Neural cell (in vitro differentiated cells): ENCODE measurements around the gene CCDC174. TPM values are rescaled to one million over a fixed set of nuclear protein-coding genes. Genes with fewer than 3 reads are reported as not detected.

Experiments used
- H2AFZ ChIP-seq: fragments of 200-600, 300-800 bp; sonication (generic), shearing (Covaris generic); 2 replicates; pipeline ENCODE4 v1.6.0; 2014; ENCODE audit warnings: low read depth, mild to moderate bottlenecking, antibody characterized with exemption, low read length, moderate library complexity
- H3F3A ChIP-seq: fragments of 200-600 bp; shearing (Covaris generic); 2 replicates; pipeline ENCODE4 v1.6.1; 2016; ENCODE audit warnings: mild to moderate bottlenecking, moderate library complexity, mixed read lengths, antibody characterized with exemption, low read length; ENCODE audit not compliant: insufficient read depth, poor library complexity, severe bottlenecking
- H3K27ac ChIP-seq: fragments of 200-600, 300-800 bp; sonication (generic), shearing (Covaris generic); 2 replicates; pipeline ENCODE4 v1.5.1; 2014; ENCODE audit warnings: mild to moderate bottlenecking, low read length, moderate library complexity
- H3K27me3 ChIP-seq: fragments of 300-800, 200-600 bp; sonication (generic), shearing (Covaris generic); 2 replicates; pipeline ENCODE4 v1.6.0; 2014; ENCODE audit warnings: mild to moderate bottlenecking, low read depth, low read length, moderate library complexity; ENCODE audit not compliant: insufficient read depth
- H3K36me3 ChIP-seq: fragments of 300-800, 200-600 bp; sonication (generic), shearing (Covaris generic); 2 replicates; pipeline ENCODE4 v1.5.1; 2014; ENCODE audit warnings: mild to moderate bottlenecking, antibody characterized with exemption, low read length, moderate library complexity; ENCODE audit not compliant: insufficient read depth
- H3K4me2 ChIP-seq: fragments of 300-800, 200-600 bp; sonication (generic), shearing (Covaris generic); 2 replicates; pipeline ENCODE4 v1.6.0; 2014; ENCODE audit warnings: mild to moderate bottlenecking, low read length
- H3K4me3 ChIP-seq: fragments of 300-800, 200-600 bp; sonication (generic), shearing (Covaris generic); 2 replicates; pipeline ENCODE4 v1.5.1; 2014; ENCODE audit warnings: mild to moderate bottlenecking, low read length, moderate library complexity
- H3K79me2 ChIP-seq: fragments of 200-600 bp; shearing (Covaris generic); replicated peaks from 2 replicates; pipeline ENCODE4 v1.6.0; 2014; ENCODE audit warnings: mild to moderate bottlenecking, low read length, moderate library complexity; ENCODE audit not compliant: insufficient read depth
- H3K9ac ChIP-seq: fragments of 300-800, 200-600 bp; sonication (generic), shearing (Covaris generic); 2 replicates; pipeline ENCODE4 v1.6.1; 2016; ENCODE audit warnings: mild to moderate bottlenecking, low read length, mixed read lengths
- H3K9me2 ChIP-seq: fragments of 200-600 bp; shearing (Covaris generic); 2 replicates; pipeline ENCODE4 v1.6.1; 2016; ENCODE audit warnings: mild to moderate bottlenecking, low read length, mixed read lengths; ENCODE audit not compliant: insufficient read depth
- H3K9me3 ChIP-seq: fragments of 200-600, 300-800 bp; sonication (generic), shearing (Covaris generic); 2 replicates; pipeline ENCODE4 v1.6.1; 2016; ENCODE audit warnings: mild to moderate bottlenecking, mixed run types, low read length, moderate library complexity, mixed read lengths
- H4K20me1 ChIP-seq: fragments of 200-600 bp; shearing (Covaris generic); 2 replicates; pipeline ENCODE4 v1.6.1; 2016; ENCODE audit warnings: mild to moderate bottlenecking, mixed run types; ENCODE audit not compliant: insufficient read depth
- EP300 ChIP-seq: fragments of 450-650 bp; conservative IDR thresholded peaks from 2 replicates; pipeline ENCODE4 v1.6.1; 2014; ENCODE audit warnings: antibody characterized with exemption, mild to moderate bottlenecking, moderate library complexity; ENCODE audit not compliant: poor library complexity, severe bottlenecking
- EZH2 ChIP-seq: fragments of 200-600, 300-800 bp; shearing (Covaris generic), sonication (generic); IDR thresholded peaks from 2 replicates; pipeline ENCODE4 v1.6.1; 2014; ENCODE audit warnings: antibody characterized with exemption, low read length, borderline replicate concordance, mild to moderate bottlenecking; ENCODE audit not compliant: insufficient read depth, poor library complexity, severe bottlenecking
- MXI1 ChIP-seq: fragments of 450-650 bp; conservative IDR thresholded peaks from 2 replicates; pipeline ENCODE4 v1.6.1; 2014; ENCODE audit warnings: antibody characterized with exemption, mild to moderate bottlenecking; ENCODE audit not compliant: poor library complexity, severe bottlenecking
- POLR2AphosphoS5 ChIP-seq: IDR thresholded peaks from 2 replicates; pipeline ENCODE4 v1.6.1; 2012
- RAD21 ChIP-seq: fragments of 450-650 bp; conservative IDR thresholded peaks from 2 replicates; pipeline ENCODE4 v1.6.1; 2014; ENCODE audit warnings: antibody characterized with exemption, mild to moderate bottlenecking, moderate library complexity
- SMC3 ChIP-seq: fragments of 450-650 bp; conservative IDR thresholded peaks from 2 replicates; pipeline ENCODE4 v1.6.1; 2014; ENCODE audit warnings: antibody characterized with exemption, mild to moderate bottlenecking, moderate library complexity; ENCODE audit not compliant: poor library complexity
- TAF1 ChIP-seq: IDR thresholded peaks from 2 replicates; pipeline ENCODE4 v1.6.1; 2012; ENCODE audit warnings: low read depth
- polyA plus RNA-seq: library from polyadenylated mRNA; depleted of rRNA; stranded (reverse); fragments of >200 nt; gene quantifications from 2 replicates; pipeline ENCODE4 v1.2.3, GENCODE V29; 2014
- TF ChIP-seq, protein P1 (sequence below): fragments of 450-650 bp; IDR thresholded peaks from 2 replicates; pipeline ENCODE4 v1.5.1; 2014; ENCODE audit warnings: antibody characterized with exemption, mild to moderate bottlenecking, moderate library complexity; ENCODE audit not compliant: poor library complexity, severe bottlenecking
- TF ChIP-seq, protein P2 (sequence below): IDR thresholded peaks from 2 replicates; pipeline ENCODE4 v1.6.1; 2012; ENCODE audit warnings: borderline replicate concordance

CCDC174 gene
- polyA plus RNA-seq, 1 donor from 2014 or later: 18.0 TPM

DNA sequence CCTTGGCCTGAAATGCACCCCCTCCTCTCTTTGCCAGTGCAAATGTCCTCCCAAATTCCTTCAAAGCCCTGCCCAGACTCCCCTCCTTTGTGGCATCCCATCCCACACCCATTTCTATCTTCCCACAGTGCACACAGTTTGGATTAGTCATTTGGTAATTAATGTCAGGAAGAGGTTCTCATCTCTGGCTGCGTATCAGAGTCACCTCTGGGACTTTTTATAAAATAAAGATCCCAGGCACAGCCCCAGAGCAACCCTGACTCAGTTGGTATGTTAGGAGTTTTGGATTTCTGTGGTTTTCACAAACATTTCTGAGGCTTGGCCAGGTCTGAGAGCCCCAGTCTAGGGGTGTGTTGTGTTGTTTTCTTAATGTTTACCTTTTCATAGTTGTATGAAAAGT lies 65.0 kb downstream of the CCDC174 start:
- H3K27me3 ChIP-seq: no peaks in the 10 kb centered on the region
- no peaks in the 10 kb centered on the region for H3F3A ChIP-seq
- H3K4me3 ChIP-seq: no peak overlapping the region
- H3K4me2 ChIP-seq: no peak overlapping the region
- H3K36me3 ChIP-seq: no peaks in the 10 kb centered on the region
- H2AFZ ChIP-seq: no peak overlapping the region
- no peak overlapping the region for H3K27ac ChIP-seq
- no peak overlapping the region for H3K9ac ChIP-seq
- no peaks in the 10 kb centered on the region for H3K79me2 ChIP-seq
- H4K20me1 ChIP-seq: no peaks in the 10 kb centered on the region
- H3K9me2 ChIP-seq: no peaks in the 10 kb centered on the region
- TF ChIP-seq, protein P1, sequence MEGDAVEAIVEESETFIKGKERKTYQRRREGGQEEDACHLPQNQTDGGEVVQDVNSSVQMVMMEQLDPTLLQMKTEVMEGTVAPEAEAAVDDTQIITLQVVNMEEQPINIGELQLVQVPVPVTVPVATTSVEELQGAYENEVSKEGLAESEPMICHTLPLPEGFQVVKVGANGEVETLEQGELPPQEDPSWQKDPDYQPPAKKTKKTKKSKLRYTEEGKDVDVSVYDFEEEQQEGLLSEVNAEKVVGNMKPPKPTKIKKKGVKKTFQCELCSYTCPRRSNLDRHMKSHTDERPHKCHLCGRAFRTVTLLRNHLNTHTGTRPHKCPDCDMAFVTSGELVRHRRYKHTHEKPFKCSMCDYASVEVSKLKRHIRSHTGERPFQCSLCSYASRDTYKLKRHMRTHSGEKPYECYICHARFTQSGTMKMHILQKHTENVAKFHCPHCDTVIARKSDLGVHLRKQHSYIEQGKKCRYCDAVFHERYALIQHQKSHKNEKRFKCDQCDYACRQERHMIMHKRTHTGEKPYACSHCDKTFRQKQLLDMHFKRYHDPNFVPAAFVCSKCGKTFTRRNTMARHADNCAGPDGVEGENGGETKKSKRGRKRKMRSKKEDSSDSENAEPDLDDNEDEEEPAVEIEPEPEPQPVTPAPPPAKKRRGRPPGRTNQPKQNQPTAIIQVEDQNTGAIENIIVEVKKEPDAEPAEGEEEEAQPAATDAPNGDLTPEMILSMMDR: no peak
- TF ChIP-seq, protein P2, sequence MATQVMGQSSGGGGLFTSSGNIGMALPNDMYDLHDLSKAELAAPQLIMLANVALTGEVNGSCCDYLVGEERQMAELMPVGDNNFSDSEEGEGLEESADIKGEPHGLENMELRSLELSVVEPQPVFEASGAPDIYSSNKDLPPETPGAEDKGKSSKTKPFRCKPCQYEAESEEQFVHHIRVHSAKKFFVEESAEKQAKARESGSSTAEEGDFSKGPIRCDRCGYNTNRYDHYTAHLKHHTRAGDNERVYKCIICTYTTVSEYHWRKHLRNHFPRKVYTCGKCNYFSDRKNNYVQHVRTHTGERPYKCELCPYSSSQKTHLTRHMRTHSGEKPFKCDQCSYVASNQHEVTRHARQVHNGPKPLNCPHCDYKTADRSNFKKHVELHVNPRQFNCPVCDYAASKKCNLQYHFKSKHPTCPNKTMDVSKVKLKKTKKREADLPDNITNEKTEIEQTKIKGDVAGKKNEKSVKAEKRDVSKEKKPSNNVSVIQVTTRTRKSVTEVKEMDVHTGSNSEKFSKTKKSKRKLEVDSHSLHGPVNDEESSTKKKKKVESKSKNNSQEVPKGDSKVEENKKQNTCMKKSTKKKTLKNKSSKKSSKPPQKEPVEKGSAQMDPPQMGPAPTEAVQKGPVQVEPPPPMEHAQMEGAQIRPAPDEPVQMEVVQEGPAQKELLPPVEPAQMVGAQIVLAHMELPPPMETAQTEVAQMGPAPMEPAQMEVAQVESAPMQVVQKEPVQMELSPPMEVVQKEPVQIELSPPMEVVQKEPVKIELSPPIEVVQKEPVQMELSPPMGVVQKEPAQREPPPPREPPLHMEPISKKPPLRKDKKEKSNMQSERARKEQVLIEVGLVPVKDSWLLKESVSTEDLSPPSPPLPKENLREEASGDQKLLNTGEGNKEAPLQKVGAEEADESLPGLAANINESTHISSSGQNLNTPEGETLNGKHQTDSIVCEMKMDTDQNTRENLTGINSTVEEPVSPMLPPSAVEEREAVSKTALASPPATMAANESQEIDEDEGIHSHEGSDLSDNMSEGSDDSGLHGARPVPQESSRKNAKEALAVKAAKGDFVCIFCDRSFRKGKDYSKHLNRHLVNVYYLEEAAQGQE: no peak
- TF ChIP-seq RAD21: no peak
- no peak for TF ChIP-seq EP300
- no peak for TF ChIP-seq EZH2
- no peak for TF ChIP-seq TAF1
- TF ChIP-seq MXI1: no peak
- TF ChIP-seq POLR2AphosphoS5: no peak
- TF ChIP-seq SMC3: no peak
- no peaks in the 10 kb centered on the region for H3K9me3 ChIP-seq

DNA sequence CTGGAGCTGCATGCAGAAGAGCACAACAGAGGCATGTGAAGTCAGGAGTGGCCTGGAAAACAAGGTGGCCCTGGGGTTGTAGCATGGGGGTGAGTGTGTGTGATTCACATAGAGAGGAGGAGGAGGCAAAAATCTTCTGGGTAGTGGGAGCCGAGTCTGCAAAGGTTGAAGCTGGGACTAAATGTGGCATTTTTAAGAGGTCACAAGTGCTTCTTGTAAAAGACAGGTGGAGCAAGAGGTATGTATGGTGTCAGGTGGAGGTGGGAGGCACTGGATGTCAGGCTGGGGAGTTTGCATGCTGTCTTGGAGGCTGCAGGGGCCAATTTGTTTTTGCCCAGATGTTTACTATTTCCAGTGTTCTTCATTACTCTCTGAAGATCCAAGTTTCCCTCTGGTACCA lies 65.7 kb downstream of the CCDC174 start:
- Histone ChIP-seq H3K27me3 (no peaks in the 10 kb centered on the region), H4K20me1 (no peaks in the 10 kb centered on the region), H3K9me3 (no peaks in the 10 kb centered on the region), H3K9me2 (no peaks in the 10 kb centered on the region), H2AFZ (no peak overlapping the region), H3K4me3 (no peak overlapping the region), H3K36me3 (no peaks in the 10 kb centered on the region), H3K9ac (no peak overlapping the region), H3K4me2 (no peak overlapping the region), H3K79me2 (no peaks in the 10 kb centered on the region), H3F3A (no peaks in the 10 kb centered on the region), H3K27ac (no peak overlapping the region)
- TF ChIP-seq POLR2AphosphoS5 (no peak), SMC3 (no peak), EZH2 (no peak), RAD21 (no peak), TAF1 (no peak), EP300 (no peak), MXI1 (no peak)
- TF ChIP-seq, protein P2: no peak
- TF ChIP-seq, protein P1: no peak
